Body of pancreas (tissue), 4 donors: ENCODE measurements around the gene BSDC1.

Source experiments
- CTCF ChIP-seq, 7 experiments: fragments of 450-650 bp in 4 of 7; fragments of 200-600 bp in 3 of 7; sonication (generic) in 3 of 7; IDR thresholded peaks; one replicate each; pipeline ENCODE4 v1.5.1; 2016 to 2019; ENCODE audit warnings: antibody characterized with exemption in 7 of 7
- POLR2A ChIP-seq, 3 donors: fragments of 450-650 bp; IDR thresholded peaks; one replicate each; pipeline ENCODE4 v1.6.1; 2016; ENCODE audit warnings: antibody characterized with exemption in 3 of 3, mild to moderate bottlenecking in 2 of 3

DNA sequence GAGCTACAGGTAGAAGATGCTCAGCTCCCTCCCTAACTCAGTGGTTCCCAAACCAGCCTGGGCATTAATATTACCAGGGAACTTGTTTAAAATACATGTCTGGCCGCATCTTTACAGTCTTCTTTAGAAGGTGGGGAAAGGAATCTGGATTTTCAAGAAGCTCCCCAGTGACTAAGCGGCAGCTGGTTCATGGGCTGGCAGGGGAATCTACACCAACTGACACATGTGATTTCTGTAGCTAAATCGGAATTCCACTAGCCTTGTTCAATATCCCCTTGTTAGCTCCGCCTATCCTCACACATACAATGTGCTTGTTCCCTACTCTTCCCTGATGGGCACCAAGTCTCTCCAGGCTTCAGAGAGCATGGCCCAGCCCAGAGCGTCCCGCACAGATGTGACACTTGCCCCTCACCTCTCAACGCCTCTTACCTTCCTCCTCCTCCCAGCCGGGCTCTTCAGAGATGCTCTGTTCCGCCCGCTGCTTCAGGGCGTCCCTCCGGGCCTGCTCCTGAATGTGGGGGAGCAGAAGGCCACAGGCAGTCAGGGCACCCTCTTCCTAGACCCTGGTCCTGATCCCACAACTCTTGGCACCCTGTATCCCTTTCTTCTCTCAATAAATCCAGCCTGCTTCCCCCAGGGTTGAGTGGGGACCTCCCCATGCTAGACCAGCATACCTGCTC lies 16.6 kb downstream of the BSDC1 start:
- TF ChIP-seq CTCF (IDR thresholded peaks at IDR 0.05) (no peak), POLR2A (IDR thresholded peaks at IDR 0.05) (no peak)
